ENCODE measurements around the gene NPL.

Gene NPL

GRCh38 chr1:182779530-182779929 lies 10.0 kb upstream of the NPL start:
- DNase-seq = no peak

GRCh38 chr1:182781841-182782586 lies 7.6 kb upstream of the NPL start:
- peak; percentile 81 for DNase-seq

DNA sequence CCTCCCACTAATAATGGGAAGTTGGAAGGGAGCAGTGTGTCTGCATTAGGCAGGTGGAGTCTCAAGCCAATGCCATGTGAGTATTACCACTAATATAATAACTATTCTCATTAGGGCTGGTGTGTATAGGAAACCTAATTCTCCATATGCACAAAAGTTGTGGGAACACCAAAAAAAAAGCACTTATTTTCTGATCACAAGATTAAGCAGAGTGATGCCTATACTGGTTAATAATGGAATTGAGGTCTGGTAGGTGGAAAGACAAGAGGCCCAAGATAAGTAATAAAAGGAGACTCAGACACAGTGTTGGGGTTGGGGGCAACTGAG lies 7.0 kb upstream of the NPL start:
- DNase-seq = no peak

- DNase-seq = no peak
These were observed 6.5 kb upstream of the NPL start for GRCh38 chr1:182783068-182783467.

GRCh38 chr1:182784556-182785171 lies 4.9 kb upstream of the NPL start:
- DNase-seq = no peak

DNA sequence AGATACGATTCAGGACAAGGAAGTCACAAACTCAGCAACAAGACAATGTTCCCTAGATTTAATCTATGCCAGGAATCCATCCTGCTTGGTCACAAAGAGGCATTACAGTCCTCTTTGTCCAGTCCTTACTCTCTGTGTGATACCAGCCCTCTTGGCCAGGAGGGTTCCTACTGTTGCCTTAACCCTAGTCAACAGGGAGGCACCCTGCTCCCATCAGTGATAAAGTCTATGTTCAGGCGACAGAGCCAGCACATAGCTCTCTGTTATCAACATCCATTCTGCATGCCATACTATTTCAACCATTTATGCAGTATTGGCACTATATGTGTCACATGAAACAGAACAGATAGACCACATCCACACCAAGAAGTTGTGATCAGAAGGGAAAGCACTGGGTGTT lies 4.4 kb upstream of the NPL start:
- no peak for DNase-seq

DNA sequence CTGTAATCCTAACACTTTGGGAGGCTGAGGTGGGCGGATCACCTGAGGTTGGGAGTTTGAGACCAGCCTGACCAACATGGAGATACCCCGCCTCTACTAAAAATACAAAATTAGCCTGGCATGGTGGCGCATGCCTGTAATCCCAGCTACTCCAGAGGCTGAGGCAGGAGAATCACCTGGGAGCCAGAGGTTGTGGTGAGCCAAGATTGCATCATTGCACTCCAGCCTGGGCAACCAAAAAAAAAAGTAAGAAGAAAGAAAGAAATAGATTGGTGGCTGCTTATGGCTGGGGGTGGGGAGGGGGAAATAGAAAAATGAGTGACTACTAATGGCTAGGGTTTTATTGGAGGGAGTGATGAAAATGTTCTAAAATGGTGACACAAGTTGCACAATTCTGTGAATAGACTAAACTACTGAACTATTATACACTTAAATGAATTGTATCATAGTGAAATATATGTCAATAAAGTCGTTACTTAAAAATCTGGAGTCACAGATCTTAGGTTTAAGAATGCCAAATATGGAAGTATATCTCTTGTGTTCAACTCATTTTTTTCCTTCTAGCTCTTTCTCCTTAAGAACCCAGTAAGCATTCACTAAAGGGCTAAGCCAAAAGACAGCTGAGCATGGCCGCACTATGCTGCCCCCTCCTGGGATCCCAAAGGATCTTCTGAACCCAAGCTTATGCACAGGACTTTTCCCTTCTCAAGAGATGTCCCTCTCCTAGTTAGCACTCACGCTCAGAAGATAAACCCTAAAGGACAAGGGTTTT lies 3.2 kb upstream of the NPL start:
- DNase-seq = peak; percentile 61

- no peak for DNase-seq
These were observed 2.6 kb upstream of the NPL start for GRCh38 chr1:182786995-182787324.

DNA sequence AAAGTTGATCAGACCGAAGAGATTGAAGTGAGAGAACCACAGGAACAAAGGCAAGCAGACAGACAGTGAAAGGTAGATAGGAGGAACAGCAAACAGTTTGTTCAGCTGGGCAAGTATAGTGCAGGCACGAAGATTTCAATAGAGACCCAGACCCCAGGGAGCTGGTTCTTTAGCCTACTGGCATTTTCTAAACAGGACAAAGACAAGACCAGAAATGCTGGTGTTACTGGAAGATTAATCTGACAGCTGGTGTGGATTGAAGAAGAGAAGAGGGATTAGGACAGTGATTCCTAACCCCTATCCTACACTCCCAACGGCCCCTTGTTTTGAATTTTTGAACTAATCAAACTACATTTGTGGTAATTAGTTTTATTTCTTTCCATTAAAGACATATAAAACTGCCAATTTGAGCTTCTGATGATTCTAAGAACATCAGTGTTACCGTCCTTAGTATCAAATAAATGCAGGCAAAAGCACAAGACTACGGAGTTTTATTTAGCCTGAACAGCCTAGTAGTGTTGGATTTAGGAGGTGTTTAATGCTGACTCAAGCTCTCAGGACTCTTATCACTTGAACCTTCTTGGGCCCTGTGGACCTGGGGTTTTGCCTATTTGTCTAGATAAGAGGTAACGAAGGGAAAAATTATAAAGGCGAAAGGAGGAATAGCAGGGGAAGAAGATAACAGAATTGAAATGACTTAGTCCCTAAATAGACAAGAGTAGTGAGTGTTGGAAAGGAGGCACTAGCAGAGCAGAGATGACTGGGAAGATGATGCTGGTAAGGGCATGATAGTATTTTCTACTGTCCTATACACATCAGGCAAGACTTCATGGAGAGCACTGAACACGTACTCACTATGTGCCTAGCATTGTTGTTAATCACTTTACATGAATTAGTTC lies 2.0 kb downstream of the NPL start:
- no peak for DNase-seq

DNA sequence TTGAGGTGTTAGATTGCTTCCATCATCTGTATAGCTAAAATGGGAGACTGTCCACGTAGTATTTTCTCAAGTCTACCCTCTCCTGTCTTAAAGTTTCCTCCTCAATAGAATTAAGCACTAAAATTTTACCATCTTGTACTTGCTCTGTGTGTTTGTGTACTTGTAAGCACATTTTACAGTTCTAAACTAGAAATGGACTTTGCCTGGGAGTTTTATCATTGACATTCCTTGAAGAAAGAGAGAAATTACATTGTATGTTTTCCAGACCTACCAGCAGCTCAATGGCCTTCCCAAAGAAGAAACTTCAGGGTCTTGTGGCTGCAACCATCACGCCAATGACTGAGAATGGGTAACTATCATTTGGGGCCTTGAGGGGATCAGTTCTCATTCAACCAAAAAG lies 4.5 kb downstream of the NPL start:
- no peak for DNase-seq

- no peak for DNase-seq
These were observed 5.2 kb downstream of the NPL start for GRCh38 chr1:182794676-182795201.

GRCh38 chr1:182795563-182796228 lies 6.1 kb downstream of the NPL start:
- DNase-seq = no peak

DNA sequence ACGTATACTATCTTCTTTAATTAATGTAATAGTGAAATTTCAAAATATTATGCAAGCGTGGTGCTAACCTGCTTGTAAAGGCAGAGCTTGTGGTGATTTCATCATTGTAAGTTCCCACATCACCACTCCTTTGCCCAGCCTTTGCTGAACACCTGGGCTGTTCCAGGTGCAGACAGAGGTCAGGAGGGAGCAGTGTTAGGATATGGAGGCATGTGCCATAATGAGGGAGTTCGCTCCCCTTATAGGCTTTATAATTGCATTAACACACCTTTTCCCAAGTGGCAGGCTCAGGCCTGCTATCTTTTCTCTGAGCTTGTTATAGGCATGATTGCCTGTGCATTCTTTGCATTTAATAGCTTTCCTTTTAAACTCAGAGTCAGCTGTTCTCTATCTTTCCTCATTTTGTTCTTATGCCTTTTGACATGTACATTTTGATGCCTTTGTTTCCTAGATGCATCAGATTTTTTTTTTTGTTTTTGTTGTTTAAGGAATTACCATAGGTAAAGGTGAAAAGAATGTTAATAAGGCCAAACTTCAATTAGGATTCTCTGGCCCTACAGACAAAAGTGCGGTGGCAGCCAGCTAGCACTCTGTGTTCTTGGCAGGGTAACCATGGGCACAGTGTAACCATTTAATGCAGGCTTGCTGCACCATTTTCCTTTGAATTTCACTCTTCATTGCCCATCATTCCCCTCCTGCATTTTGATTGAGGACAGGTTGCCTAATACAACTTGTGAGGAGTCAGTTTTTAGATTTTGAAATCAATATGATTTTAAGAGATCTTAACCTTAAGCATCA lies 12.6 kb downstream of the NPL start:
- no peak for DNase-seq

DNA sequence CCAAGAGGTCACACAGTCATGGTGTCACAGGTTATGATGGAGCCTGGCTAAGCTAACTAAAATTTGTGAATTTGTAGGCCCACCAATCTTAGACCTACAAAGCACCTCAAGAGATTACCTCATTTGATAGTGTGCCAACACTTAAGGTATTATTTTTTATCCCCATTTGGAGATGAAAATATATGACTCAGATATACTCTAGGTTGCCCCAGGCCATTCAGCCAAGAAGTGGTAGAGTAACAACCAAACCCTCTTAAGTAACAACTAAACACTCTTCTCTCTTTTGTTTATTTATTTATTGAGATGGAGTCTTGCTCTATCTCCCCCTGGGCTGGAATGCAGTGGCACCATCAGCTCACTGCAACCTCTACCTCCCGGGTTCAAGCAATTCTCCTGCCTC lies 14.3 kb downstream of the NPL start:
- no peak for DNase-seq

DNA sequence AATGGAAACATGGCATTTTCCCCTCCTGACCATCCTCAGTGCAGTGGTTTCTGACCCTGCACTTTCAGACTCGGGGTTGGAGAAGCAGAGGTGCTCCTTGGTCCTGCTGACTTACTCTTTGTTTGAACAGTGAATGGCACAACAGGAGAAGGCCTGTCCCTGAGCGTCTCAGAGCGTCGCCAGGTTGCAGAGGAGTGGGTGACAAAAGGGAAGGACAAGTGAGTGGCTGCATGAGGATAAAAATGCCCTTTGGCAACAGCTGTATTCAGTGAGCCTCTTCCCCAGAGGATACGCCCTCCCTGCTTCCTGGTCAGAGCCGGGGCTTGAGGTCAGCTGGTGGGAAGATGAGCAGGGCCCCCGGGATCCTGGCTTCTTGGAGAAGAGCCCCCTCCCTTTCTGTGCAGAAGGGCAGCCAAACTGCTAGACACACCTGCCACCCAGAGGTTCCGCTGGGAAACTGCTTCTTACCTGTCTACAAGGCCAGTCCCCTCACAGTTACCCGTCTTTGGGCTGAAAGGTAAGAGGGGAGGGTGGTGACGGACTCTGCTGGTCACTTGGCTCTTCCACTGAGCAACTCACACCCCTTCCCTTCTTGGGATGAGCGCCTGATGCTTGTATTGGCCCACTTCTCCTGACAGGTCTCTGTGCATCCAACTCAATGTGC lies 16.6 kb downstream of the NPL start:
- DNase-seq = no peak

DNA sequence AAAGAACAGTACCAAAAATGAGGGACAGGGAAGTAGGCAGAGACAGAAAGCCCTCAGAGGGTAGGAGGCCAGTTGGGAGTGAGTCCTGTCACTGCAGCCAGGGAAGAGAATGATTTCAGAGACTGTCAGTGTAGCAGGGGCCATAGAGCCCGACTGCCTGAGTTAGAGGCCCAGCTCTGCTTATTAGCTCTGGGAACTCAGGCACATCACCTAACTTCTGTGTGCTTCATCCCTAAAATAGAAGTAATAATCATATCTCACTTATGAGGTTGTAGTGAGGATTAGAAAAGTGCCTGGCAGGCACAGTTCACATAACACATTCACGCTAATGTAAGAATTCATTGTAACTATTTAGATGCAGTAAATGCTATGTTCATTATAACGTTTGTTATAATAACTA lies 18.3 kb downstream of the NPL start:
- no peak for DNase-seq

DNA sequence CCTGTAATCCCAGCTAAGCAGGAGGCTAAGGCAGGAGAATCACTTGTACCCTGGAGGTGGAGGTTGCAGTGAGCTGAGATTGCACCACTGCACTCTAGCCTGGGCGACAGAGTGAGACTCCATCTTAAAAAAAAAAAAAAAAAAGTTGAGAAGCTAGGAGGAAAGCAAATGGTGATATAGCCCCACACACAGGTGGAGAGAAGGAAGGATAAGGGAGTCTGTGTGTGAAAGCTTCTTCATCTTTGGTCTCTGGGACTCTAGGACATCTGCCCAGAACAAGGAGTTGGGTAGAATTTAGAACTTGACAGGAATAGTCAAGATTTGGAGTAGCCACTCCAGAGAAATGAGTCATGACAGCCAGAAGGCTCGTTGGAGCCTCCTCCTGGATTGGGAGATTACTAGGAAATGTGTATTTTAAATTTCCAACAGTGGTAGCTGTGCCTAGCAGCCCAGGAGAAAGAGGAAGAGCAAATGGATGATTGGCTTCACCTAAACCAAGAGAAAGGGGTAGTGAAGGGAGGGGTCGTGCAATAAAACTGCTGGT lies 19.9 kb downstream of the NPL start:
- DNase-seq = no peak

- no peak for DNase-seq
These were observed 22.6 kb downstream of the NPL start for GRCh38 chr1:182811975-182812722.

DNA sequence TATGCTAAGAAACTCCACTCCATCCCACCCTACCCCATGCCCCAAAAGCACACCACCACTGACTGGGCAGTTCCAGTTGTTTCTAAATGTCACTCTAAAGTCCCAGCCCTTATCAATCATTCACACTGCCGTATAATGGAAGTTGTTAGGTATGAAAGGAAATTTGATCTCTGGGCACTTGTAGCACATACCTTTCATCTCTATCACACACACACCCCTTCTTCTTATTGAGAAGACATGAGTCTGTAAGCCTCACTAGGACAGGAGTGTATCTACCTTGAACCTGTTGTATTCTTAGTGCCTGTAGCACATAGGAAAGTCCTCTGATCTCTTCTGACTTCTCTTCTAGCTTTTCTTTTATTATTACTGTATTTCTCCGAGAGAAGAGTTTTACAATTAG lies 27.3 kb downstream of the NPL start:
- DNase-seq = no peak

- DNase-seq = no peak
These were observed 28.2 kb downstream of the NPL start for GRCh38 chr1:182817802-182818201.

Measured in stimulated activated CD8-positive, alpha-beta memory T cell treated with anti-CD3 and anti-CD28 coated beads, Interleukin-4, amount 100 ng/mL, for 48 hours (primary cell).